H1 (cell line): ENCODE data around the gene MYF5. TPM values are rescaled to one million over a fixed set of nuclear protein-coding genes. Genes with fewer than 3 reads are reported as not detected.

Experiments used
- SIN3A ChIP-seq, 2 experiments: IDR thresholded peaks in 1 of 2; conservative IDR thresholded peaks in 1 of 2; 2 replicates each; pipeline ENCODE4 v1.6.1; 2011 to 2012; ENCODE audit warnings: low read length in 2 of 2, improper control_type of control experiment in 1 of 2, low read depth in 1 of 2, mild to moderate bottlenecking in 1 of 2
- polyA plus RNA-seq, 7 experiments: library from polyadenylated mRNA; depleted of rRNA in 3 of 7; stranded (reverse) in 5 of 7; unstranded in 2 of 7; fragments of >200 nt in 5 of 7; fragments of 200-250 nt in 2 of 7; gene quantifications; 1 replicate in 5 of 7; 2 replicates in 1 of 7; 4 replicates in 1 of 7; pipeline versions ENCODE4 v1.2.1 to v1.2.3, GENCODE V29; 2011 to 2013; ENCODE audit warnings: missing spikeins in 2 of 7, mixed read lengths in 2 of 7
- total RNA-seq: library from RNA; stranded (reverse); fragmentation: NEBNext Ultra II Directional; extraction: Animal tissue kit (Norgen Biotek cat#: 25700); gene quantifications from 2 replicates; pipeline ENCODE4 v1.2.1, GENCODE V29; 2021

The MYF5 gene
- total and polyA plus RNA-seq, 2 of the 8 experiments (the other 6 are each of a cell fraction or from before 2014, with no cell fraction given), result 0.09 TPM; not detected in 1

DNA sequence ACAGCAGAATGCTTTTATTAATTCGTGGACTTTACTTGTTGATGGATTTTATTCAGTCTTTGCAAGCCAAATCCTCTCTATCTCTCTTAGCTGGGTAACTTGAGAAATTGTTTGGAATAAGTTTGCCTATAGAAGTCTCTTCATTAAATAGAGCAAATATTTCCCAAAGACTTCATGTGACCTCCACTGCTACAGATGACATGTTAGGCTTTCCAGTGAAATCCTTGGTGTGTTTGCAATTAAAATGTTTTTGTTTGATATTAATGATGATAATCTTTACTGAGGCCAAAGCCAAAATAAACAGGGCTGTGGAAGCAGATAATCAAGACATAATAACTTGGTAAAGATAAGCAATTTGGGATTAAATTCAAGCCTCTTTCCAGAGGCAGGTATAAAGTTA, 4.8 kb upstream of the MYF5 start (continued):
- TF ChIP-seq SIN3A (conservative IDR thresholded peaks at IDR 0.05 in 1 of 2, IDR thresholded peaks at IDR 0.05 in 1 of 2; ENCODE audit: low read depth in 1 of 2, low read length in 2 of 2), result no peak
